Progenitor cell of endocrine pancreas (in vitro differentiated cells): ENCODE data around the gene ME3. TPM values are rescaled to one million over a fixed set of nuclear protein-coding genes. Genes with fewer than 3 reads are reported as not detected.

Experiments used
- DNase-seq: peaks from one replicate; pipeline ENCODE4 v3.0.0; 2021; ENCODE audit warnings: low spot score; ENCODE audit not compliant: unreplicated experiment
- H3K27ac Mint-ChIP-seq: 2 replicates; pipeline ENCODE4 v1.8.0; 2021; ENCODE audit warnings: mild to moderate bottlenecking, moderate library complexity, mixed read lengths
- H3K27me3 Mint-ChIP-seq: 2 replicates; pipeline ENCODE4 v1.8.0; 2021; ENCODE audit warnings: mixed read lengths
- H3K36me3 Mint-ChIP-seq: 2 replicates; pipeline ENCODE4 v1.8.0; 2022; ENCODE audit warnings: mixed read lengths; ENCODE audit not compliant: insufficient read depth
- H3K4me1 Mint-ChIP-seq: 2 replicates; pipeline ENCODE4 v1.8.0; 2021; ENCODE audit warnings: low read depth, mixed read lengths
- H3K4me3 Mint-ChIP-seq: 2 replicates; pipeline ENCODE4 v1.8.0; 2021; ENCODE audit warnings: low read depth, mild to moderate bottlenecking, moderate library complexity, mixed read lengths
- H3K9me3 Mint-ChIP-seq: 2 replicates; pipeline ENCODE4 v1.8.0; 2021; ENCODE audit warnings: low read depth, mixed read lengths
- CTCF ChIP-seq: fragments of 200-600 bp; sonication (generic); IDR thresholded peaks from one replicate; pipeline ENCODE4 v1.5.0; 2021; ENCODE audit warnings: antibody characterized with exemption, mild to moderate bottlenecking; ENCODE audit not compliant: unreplicated experiment
- total RNA-seq: library from RNA; stranded (reverse); gene quantifications from 2 replicates; pipeline ENCODE4 v1.2.1, GENCODE V29; 2021

ME3 gene
- total RNA-seq, 1 donor from 2014 or later: 8.6 TPM

GRCh38 chr11:86495351-86495750 is 177.1 kb downstream of the ME3 start:
- Mint-ChIP-seq H3K4me1 (peaks cover 12% of the 10 kb centered on the region), H3K36me3 (no peaks in the 10 kb centered on the region), H3K27ac (no peak overlapping the region), H3K27me3 (peaks cover 8% of the 10 kb centered on the region), H3K4me3 (no peak overlapping the region), H3K9me3 (no peaks in the 10 kb centered on the region)
- no peak for DNase-seq
- no peak for TF ChIP-seq CTCF

GRCh38 chr11:86492370-86493010 is 179.9 kb downstream of the ME3 start:
- no peak for TF ChIP-seq CTCF
- Mint-ChIP-seq H3K36me3 (no peaks in the 10 kb centered on the region), H3K27me3 (peaks cover 9% of the 10 kb centered on the region), H3K27ac (no peak overlapping the region), H3K4me3 (no peak overlapping the region), H3K4me1 (peaks cover 13% of the 10 kb centered on the region), H3K9me3 (no peaks in the 10 kb centered on the region)
- no peak for DNase-seq

- peaks cover 9% of the 10 kb centered on the region for H3K27me3 Mint-ChIP-seq
- no peak for DNase-seq
Measured at GRCh38 chr11:86491027-86491426, 181.4 kb downstream of the ME3 start.

GRCh38 chr11:86490582-86490981 is 181.8 kb downstream of the ME3 start:
- Mint-ChIP-seq H3K4me1 (peaks cover 22% of the 10 kb centered on the region), H3K27me3 (peaks cover 6% of the 10 kb centered on the region), H3K9me3 (no peaks in the 10 kb centered on the region), H3K27ac (no peak overlapping the region), H3K4me3 (no peak overlapping the region), H3K36me3 (no peaks in the 10 kb centered on the region)
- no peak for DNase-seq
- TF ChIP-seq CTCF: no peak

More at GRCh38 chr11:86491027-86491426, 181.4 kb downstream of the ME3 start:
- H3K27ac Mint-ChIP-seq: no peak overlapping the region
- peaks cover 17% of the 10 kb centered on the region for H3K4me1 Mint-ChIP-seq
- no peaks in the 10 kb centered on the region for H3K36me3 Mint-ChIP-seq
- H3K9me3 Mint-ChIP-seq: no peaks in the 10 kb centered on the region
- H3K4me3 Mint-ChIP-seq: no peak overlapping the region
- no peak for TF ChIP-seq CTCF

- H3K4me3 Mint-ChIP-seq: no peak overlapping the region
- peaks cover 3% of the 10 kb centered on the region for H3K27me3 Mint-ChIP-seq
- TF ChIP-seq CTCF: no peak
- DNase-seq: no peak
- H3K27ac Mint-ChIP-seq: no peak overlapping the region
- H3K9me3 Mint-ChIP-seq: no peaks in the 10 kb centered on the region
- H3K4me1 Mint-ChIP-seq: peaks cover 30% of the 10 kb centered on the region
- H3K36me3 Mint-ChIP-seq: no peaks in the 10 kb centered on the region
Measured at GRCh38 chr11:86489442-86489841, 183.0 kb downstream of the ME3 start.
